HG03432 (cell line): Measurements from ENCODE around the gene ABHD14A.
"Not testable (repeated sequence)": the region's sequence is repeated elsewhere in the genome, so short reads cannot be mapped to it uniquely, and the experiment has no call there.

ENCODE experiments used
- ATAC-seq: cut with Tn5 transposase; IDR thresholded peaks from one replicate; pipeline ENCODE4 v1.9.1; 2021; ENCODE audit warnings: mild to moderate bottlenecking, moderate library complexity; ENCODE audit not compliant: unreplicated experiment

The ABHD14A gene

DNA sequence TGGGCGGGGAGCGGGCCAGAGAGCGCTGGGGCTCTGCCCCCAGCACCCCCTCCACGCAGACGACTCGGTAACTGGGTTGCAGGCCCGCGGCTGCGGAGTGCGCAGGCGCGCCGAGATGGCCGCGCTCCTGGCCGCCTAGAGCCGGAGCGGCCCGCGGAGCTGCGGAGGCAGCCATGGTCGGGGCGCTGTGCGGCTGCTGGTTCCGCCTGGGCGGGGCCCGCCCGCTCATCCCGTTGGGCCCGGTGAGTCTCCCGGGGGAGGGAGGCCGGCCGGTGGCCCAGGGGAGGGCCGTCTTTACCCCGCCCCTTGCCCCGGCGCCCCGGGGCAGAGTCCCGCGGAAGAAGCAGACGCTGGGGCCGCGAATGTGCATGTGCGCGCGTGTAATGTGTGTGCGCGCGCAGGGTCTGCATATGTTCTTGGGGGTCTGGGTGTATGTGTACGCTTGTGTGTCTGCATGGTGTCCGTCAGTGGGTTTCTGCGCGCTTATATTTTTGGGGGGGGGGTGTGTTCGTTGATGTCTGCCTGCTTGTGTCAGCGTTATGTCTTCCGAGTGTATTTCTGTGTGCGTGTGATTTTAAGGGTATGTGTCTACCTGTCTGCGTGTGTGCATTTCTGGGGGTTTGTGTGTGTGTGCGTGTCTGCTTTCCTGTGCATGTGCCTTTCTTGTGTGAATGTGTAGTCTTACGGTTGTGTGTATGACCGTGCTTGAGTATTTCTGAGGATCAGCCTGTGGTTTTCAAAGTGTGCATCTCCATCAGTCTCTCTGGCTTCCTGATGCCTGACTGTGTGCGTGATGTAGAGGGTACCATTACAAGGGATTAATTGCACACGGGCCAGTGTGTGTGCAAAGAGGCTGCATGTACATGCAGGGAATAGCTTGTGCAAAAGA, at the start of gene ABHD14A:
TSS of gene ABHD14A (plus strand) at position 102 of the 889 bp plus-strand sequence. CDS start at position 174, 72 bp downstream.
- ATAC-seq, result peak; percentile 64

- no peak for ATAC-seq
Observed at GRCh38 chr3:51927061-51927977, 47.5 kb upstream of the ABHD14A start.

GRCh38 chr3:51928438-51928837, 46.4 kb upstream of the ABHD14A start:
- ATAC-seq, result no peak

- not testable (repeated sequence) for ATAC-seq
Observed at GRCh38 chr3:51928981-51929380, 45.9 kb upstream of the ABHD14A start.

DNA sequence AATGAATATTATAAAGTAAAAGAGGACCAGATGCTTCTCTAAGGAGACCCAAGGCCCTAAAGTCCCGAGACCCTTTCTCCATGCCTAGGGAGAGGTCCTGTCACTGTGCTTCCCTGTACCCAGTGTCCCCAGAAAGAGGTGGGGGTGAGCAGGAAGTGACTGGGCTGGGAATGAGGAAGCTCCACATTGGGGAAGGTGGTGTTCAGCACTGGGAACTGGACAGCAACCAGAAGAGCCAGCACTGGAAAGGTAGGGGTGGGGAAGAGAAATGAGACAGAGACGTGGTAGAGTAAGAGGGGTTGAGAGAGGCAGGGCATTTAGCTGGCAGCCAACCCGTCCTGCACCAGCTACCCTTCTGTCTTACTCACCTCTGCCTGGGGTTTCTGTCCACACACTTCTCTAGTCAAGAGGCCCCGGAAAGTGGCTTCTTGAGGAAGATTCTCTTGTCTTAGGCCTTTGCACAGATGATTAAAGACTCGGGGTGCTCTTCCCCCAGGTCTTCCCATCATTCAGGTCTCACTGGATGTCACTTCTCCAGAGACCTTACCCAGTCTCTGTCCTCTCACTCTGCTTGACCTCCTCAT, 45.4 kb upstream of the ABHD14A start:
- no peak for ATAC-seq

GRCh38 chr3:51930439-51930838, 44.4 kb upstream of the ABHD14A start:
- ATAC-seq, result no peak

DNA sequence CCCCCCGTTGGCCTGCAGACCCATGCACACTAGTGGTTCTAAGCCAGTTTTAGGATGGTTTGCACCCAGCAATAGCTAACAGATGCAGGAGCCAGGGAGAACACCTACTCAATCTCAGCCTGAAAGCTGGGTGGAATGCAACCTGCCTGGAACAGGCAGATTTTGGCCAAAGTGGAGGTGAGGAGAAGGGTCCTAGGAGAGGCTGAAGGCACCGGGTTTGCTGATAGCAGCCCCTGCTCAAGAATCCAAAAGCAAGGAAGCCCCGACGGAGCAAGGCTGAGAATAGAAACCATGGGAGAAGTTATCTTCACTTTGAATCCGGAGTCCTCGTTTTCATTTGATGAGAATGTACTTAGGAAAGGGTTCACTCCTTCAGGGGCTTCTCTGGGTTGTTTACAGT, 43.1 kb upstream of the ABHD14A start:
- no peak for ATAC-seq

DNA sequence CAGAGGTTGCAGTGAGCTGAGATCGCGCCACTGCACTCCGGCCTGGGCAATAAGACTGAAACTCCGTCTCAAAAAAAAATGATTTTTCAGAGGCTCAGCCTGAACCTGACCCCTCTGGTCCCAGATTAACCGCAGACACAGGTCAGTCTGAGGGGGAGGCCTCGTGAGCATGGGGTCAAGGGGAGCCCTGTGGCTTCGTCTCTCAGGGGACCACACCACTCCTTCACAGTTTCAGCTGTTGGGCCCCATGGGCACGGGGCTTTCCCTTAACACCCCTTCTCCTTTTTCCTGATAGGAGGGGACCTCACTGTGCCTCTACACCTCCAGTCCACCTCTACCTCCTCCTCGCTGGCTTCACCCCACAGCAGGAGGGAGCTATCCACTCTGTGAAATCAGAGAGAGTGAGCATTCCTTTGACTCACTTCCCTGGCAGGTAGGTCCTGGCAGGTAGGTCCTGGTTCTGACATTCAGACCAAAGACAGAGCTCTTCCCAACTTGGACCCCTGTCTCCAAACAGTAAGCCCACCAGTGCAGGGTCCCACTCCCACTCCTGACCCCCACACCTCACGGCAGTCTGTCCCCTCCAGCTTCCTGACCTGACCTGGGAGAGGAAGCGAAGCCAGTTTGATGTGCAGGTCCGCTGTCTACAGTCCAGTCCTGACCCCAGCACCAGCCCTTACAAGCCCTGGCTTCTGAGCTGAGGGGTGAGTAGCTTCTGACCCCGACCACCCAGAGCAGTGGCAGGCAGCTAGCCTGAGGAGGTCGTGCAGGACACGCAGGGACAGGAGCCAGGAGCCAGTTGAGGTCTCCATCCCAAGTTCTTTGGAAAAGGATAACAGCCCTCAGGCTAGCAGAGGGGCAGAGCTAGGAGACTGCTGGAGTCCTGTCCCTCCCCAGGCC, 42.1 kb upstream of the ABHD14A start:
- ATAC-seq, result no peak

DNA sequence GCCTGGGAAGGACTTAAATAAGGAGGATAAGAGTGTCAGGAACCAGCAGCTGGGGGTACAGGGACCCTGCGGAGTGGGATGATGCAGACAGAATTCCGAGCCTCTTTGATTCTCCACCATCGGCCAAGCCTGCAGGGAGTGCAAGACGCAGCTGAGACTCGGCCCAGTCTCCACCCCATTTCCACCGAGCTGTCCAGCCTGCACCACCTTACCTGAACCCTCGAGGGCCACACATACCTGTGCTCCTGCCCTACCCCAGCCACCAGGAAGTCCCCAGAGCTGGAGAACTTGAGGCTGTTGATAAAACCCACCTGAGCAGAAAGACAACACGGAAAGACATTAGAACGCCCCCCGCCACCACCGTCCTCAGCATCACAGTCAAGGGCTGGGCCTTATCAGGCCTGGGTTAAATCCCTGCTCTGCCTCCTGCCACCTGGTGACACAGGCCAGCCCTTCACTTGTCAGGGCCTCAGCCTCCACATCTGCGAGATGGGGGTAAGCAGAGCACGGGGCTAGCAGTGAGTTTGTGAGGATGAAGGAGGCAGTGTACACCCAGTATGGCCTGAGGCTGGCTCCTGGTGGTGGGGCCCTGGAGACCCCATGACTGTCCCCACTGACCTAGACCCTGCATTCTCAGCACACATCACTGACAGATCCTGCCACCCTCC, 41.3 kb upstream of the ABHD14A start:
- no peak for ATAC-seq

DNA sequence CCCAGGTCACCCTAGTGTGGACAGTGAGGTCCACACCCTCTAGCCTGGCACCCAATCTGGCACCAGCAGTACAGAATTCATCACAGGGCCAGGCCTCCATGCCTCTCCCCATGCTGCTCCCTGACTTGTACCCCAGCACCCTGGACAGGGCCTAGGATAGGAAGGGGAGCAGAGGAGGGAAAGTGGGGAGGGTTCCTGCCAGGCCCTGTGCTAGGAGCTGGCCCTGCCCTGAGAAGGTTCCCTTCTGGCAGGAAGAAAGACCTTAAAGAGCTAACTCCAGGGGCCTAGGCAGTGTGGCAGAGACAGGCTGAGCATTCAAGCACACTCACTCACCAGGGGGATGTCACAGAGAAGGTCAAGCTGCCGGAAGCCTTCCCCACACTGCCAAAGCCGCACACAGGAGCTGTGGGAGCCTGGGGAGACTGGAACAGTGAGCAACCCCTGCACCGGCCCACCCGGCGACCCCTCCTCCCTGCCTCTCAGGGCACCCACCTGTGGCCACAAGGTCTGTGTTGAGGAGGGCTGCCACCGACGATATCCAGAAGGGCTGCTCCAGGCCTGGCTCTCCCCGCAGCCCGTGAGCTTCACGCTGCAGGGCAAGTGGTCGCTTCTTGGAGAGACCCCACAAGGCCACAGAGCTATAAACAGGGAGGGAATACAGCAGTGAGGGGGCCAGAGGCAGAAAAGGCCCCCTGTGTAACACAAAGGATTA, 40.6 kb upstream of the ABHD14A start:
- no peak for ATAC-seq

DNA sequence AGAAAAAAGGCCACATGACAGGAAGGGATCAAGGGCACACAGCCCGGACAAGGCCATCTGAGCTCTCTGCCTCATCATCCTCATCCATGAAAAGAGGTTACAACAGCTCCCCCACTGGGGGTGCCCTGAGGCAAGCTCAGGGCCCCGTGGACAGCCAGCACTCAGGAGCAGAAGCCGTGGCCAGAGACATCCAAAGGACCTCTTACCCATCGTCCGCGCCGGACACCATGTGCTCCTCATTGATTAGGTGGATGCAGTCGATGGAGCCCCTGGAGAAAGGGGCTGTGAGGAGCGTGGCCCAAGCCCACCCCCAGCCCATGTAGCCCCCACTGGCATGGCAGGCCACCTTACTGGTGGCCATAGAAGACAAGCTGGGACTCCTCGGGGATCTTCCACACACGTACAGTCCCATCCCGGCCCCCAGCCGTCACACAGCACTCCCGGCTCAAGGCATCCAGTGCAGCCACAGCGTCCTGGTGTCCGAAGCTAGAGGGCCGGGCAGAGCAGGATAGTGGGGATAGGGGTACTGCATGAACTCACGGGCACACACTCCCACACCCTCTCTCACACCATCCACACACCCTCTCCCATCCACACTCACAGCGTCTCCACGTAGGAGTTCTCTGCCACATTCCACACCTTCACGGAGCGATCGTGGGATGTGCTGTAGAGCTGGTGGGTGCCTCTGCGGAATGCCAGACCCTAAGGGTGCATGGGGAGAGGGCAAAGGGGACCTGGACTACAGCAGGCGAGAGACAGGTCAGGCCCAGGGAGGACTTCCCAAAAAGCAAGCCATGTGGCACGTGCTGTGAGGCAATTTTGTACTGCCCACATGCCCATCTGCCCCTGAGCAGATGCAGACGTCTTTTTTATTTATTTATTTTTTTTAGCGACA, 39.6 kb upstream of the ABHD14A start:
- ATAC-seq, result no peak

DNA sequence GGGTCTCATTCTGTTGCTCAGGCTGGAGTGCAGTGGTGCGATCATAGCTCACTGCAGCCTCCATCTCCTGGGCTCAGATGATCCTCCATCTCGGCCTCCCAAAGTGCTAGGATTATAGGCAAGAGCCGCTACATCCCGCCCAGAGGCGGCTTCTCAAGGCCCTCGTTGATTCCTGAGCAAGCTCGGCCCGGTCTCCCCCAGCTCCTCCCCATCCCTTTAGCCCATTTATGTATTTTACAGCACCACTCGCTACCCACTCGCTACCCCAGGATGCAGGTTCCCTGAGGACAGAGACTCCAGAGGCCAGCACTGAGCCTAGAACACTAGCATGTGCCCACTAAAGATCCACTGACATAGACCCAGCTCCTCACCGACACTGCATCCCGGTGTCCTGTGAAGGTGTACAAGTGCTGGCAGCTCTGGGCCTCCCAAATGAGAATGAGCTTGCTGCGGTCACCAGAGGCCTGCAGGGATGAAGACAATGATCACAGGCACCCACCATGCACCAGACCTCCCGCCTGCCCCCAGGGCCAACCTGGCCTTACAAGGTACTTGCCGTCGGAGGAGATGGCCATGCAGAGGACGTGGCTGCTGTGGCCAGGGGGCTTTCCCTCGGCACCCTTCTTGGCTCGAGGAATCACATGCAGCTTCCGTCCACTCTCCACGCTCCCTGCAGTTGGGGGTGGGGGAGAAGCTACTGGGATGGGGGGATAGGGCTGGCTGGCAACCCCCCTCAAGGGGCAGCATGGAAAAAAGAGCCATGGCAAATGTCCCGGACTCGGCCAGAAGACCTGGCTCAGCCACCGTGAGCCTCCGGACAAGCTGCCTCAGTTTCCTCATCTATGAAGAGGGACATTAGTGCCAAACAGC, 38.7 kb upstream of the ABHD14A start:
- no peak for ATAC-seq

GRCh38 chr3:51937014-51937413, 37.9 kb upstream of the ABHD14A start:
- ATAC-seq, result no peak

GRCh38 chr3:51937611-51938450, 37.0 kb upstream of the ABHD14A start:
- ATAC-seq, result no peak

DNA sequence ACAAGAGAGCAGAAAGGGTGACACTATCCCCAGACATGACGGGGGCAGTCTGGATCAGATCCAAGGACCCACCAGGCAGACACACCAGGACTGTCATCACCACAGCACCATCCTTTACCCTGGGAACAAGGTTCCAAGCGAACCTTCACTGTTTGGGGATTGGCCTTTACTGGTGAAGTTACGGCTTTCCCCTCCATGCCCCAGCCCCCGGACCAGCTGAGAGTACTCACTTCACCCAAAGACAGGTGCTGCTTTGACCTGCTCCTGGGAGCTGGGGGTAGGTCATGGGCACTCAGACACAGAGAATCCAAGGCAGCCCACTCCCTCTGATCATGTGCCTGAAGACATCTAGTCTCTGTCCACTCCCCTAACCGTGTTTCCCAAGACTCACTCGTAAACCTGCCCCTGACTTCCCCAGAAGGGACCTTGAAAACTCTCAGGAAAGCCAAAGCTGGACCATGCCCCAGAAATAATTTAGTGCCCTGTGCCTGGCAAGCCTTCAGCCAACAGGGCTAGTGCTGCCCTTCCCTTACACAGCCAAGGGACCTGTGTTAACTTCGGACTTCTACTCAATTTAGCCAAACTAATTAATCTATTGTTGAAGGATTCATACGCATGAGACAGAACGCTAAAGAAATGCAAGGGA, 36.0 kb upstream of the ABHD14A start:
- no peak for ATAC-seq
